H1 (cell line): ENCODE data around the gene SMIM32. TPM values are rescaled to one million over a fixed set of nuclear protein-coding genes. Genes with fewer than 3 reads are reported as not detected.
A peak's percentile ranks its signal among the peaks of the same experiment; 100 is the strongest.

Experiments used
- CTBP2 ChIP-seq: IDR thresholded peaks from 2 replicates; pipeline ENCODE4 v1.7.0; 2011; ENCODE audit warnings: borderline replicate concordance, mild to moderate bottlenecking, moderate library complexity, mixed read lengths, low read length; ENCODE audit not compliant: insufficient read depth, insufficient read length
- EGR1 ChIP-seq: IDR thresholded peaks from 2 replicates; pipeline ENCODE4 v1.6.1; 2011; ENCODE audit warnings: low read depth, low read length, borderline replicate concordance
- POU5F1 ChIP-seq: IDR thresholded peaks from 2 replicates; pipeline ENCODE4 v1.6.1; 2011; ENCODE audit warnings: low read depth, mild to moderate bottlenecking, low read length, moderate library complexity
- RXRA ChIP-seq: IDR thresholded peaks from 2 replicates; pipeline ENCODE4 v1.6.1; 2011; ENCODE audit warnings: low read depth, mild to moderate bottlenecking, low read length, moderate library complexity; ENCODE audit not compliant: insufficient read depth
- polyA plus RNA-seq, 7 experiments: library from polyadenylated mRNA; depleted of rRNA in 3 of 7; stranded (reverse) in 5 of 7; unstranded in 2 of 7; fragments of >200 nt in 5 of 7; fragments of 200-250 nt in 2 of 7; gene quantifications; 1 replicate in 5 of 7; 2 replicates in 1 of 7; 4 replicates in 1 of 7; pipeline versions ENCODE4 v1.2.1 to v1.2.3, GENCODE V29; 2011 to 2013; ENCODE audit warnings: missing spikeins in 2 of 7, mixed read lengths in 2 of 7
- total RNA-seq: library from RNA; stranded (reverse); fragmentation: NEBNext Ultra II Directional; extraction: Animal tissue kit (Norgen Biotek cat#: 25700); gene quantifications from 2 replicates; pipeline ENCODE4 v1.2.1, GENCODE V29; 2021

Gene SMIM32
- total and polyA plus RNA-seq, 2 of the 8 experiments (the other 6 are each of a cell fraction or from before 2014, with no cell fraction given) = 0.09 to 0.22 TPM

- TF ChIP-seq EGR1 (peak; percentile 31; the same call in 1 of the 2 replicates), RXRA (0 out of 2 replicates have a peak, but pooled peaks have one; percentile 26), POU5F1 (peak; percentile 75; the same call in 1 of the 2 replicates), CTBP2 (peak; percentile 93)
Measured at GRCh38 chr5:136202469-136203205, 9.7 kb upstream of the SMIM32 start (continued).
